ENCODE data around the gene ERFL. TPM values are rescaled to one million over a fixed set of nuclear protein-coding genes. Genes with fewer than 3 reads are reported as not detected.
"Not testable (repeated sequence)": the region's sequence is repeated elsewhere in the genome, so short reads cannot be mapped to it uniquely, and the experiment has no call there.

ERFL gene
- total RNA-seq, 1 donor from 2014 or later = not detected

GRCh38 chr19:41876847-41877832, 51.1 kb downstream of the ERFL start, which contains the start of gene CD79A:
CD79A (plus strand) TSS chr19:41877279; CDS start chr19:41877305, 26 bp downstream.
- no peak for DNase-seq (ENCODE audit: low spot score in 2 of 2)
- H3K4me3 ChIP-seq = no peak within 1 kb of the TSS
- no peak for TF ChIP-seq CTCF (IDR thresholded peaks at IDR 0.05)
- no peaks in the 10 kb centered on the region for H3K27me3 ChIP-seq
- no peaks in the 10 kb centered on the region for H3K9me3 ChIP-seq
- peaks cover 0 to 2% of the 10 kb centered on the region in 2 donors for H3K36me3 ChIP-seq
- no peaks in the 10 kb centered on the region for H3K4me1 ChIP-seq
- intact Hi-C loops (cut with DNase I) = no loop called here
- no peak within 1 kb of the TSS for H3K27ac ChIP-seq

GRCh38 chr19:41875973-41876372, 52.3 kb downstream of the ERFL start:
- H3K4me1 ChIP-seq; H3K27me3 ChIP-seq; H3K9me3 ChIP-seq; H3K27ac ChIP-seq; intact Hi-C loops (cut with DNase I); H3K4me3 ChIP-seq; DNase-seq (ENCODE audit: low spot score in 2 of 2): not testable (repeated sequence)
- peaks cover 12 to 13% of the 10 kb centered on the region in 2 donors for H3K36me3 ChIP-seq

GRCh38 chr19:41872775-41873647, 55.2 kb downstream of the ERFL start:
- H3K36me3 ChIP-seq = peaks cover 39 to 41% of the 10 kb centered on the region in 2 donors
- no peak overlapping the region for H3K4me3 ChIP-seq
- no peak overlapping the region for H3K27ac ChIP-seq
- H3K27me3 ChIP-seq = no peaks in the 10 kb centered on the region
- H3K4me1 ChIP-seq = no peaks in the 10 kb centered on the region
- H3K9me3 ChIP-seq = no peaks in the 10 kb centered on the region
- DNase-seq (ENCODE audit: low spot score in 2 of 2) = no peak
- peak in 2 of 3 experiments; percentile 29 to 52 for TF ChIP-seq CTCF (IDR thresholded peaks at IDR 0.05)
- intact Hi-C loops (cut with DNase I) = no loop called here

- intact Hi-C loops (cut with DNase I) = no loop called here
- no peak for DNase-seq (ENCODE audit: low spot score in 2 of 2)
- Histone ChIP-seq H3K4me3 (no peak overlapping the region), H3K27me3 (no peaks in the 10 kb centered on the region), H3K27ac (no peak overlapping the region), H3K9me3 (no peaks in the 10 kb centered on the region), H3K36me3 (peaks cover 45 to 47% of the 10 kb centered on the region in 2 donors), H3K4me1 (no peaks in the 10 kb centered on the region)
- no peak for TF ChIP-seq CTCF (IDR thresholded peaks at IDR 0.05)
These were observed 55.9 kb downstream of the ERFL start for GRCh38 chr19:41872384-41872774.

- Histone ChIP-seq H3K36me3 (peaks cover 51% of the 10 kb centered on the region in 2 donors), H3K27ac (no peak overlapping the region), H3K4me3 (no peak overlapping the region), H3K9me3 (no peaks in the 10 kb centered on the region), H3K4me1 (no peaks in the 10 kb centered on the region), H3K27me3 (no peaks in the 10 kb centered on the region)
- intact Hi-C loops (cut with DNase I) = no loop called here
- no peak for DNase-seq (ENCODE audit: low spot score in 2 of 2)
- no peak for TF ChIP-seq CTCF (IDR thresholded peaks at IDR 0.05)
These were observed 56.5 kb downstream of the ERFL start for GRCh38 chr19:41871573-41872383.

Measured in ascending aorta (tissue), 2 donors.